ENCODE data around the gene CPAMD8. TPM values are rescaled to one million over a fixed set of nuclear protein-coding genes. Genes with fewer than 3 reads are reported as not detected.
"Not testable (repeated sequence)": the region's sequence is repeated elsewhere in the genome, so short reads cannot be mapped to it uniquely, and the experiment has no call there.

The CPAMD8 gene
- polyA plus RNA-seq, 1 donor: 2.4 TPM

DNA sequence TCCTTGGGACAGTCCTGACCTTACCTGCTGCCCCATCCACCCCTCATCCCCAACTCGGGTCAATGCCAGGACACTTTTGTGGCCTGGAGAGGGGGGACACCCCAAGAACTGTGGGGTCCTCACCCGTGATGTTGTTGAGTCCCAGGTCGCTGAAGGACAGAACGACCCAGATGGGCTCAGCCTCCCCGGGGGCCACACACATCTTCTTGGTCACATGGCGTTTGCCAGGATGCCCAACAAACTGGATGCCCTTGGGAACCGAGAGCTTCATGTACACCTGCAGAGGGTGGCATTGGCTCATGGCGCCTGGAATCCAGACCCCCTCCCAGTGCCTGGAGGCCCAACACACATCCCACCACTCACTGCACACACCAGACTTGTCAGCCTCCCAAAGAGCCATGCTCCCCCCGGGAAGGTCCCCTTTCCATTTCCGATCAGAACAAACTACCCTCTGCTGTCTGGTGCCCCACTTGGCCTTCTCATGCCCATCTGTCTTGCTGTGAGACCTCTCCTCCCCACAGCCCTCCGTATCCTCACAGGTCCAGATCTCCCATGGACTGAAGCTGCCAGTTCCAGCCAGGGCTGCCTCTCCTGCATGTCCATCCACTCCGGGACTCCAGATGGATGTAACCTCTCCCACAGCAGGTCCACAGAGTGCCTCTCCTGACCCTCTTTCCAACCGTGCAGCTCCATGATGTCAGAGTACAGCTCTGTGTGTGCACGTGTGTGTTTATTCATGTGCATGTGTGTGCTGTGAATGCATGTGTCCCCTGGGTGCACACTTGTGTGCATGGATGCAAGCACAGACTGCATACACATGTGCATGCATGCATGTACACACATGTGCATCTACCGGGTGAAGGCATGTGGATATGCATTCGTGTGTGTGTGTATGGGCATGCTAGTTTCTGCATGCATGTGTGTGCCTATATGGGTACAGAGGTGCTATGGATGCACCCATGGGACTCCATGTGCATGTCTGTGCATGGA is 79.4 kb downstream of the CPAMD8 start:
- DNase-seq (ENCODE audit: low read depth): no peak

GRCh38 chr19:16945762-16946465 is 80.7 kb downstream of the CPAMD8 start:
- DNase-seq (ENCODE audit: low read depth): no peak

- DNase-seq (ENCODE audit: low read depth): no peak
These were observed 81.3 kb downstream of the CPAMD8 start for GRCh38 chr19:16945364-16945714.

DNA sequence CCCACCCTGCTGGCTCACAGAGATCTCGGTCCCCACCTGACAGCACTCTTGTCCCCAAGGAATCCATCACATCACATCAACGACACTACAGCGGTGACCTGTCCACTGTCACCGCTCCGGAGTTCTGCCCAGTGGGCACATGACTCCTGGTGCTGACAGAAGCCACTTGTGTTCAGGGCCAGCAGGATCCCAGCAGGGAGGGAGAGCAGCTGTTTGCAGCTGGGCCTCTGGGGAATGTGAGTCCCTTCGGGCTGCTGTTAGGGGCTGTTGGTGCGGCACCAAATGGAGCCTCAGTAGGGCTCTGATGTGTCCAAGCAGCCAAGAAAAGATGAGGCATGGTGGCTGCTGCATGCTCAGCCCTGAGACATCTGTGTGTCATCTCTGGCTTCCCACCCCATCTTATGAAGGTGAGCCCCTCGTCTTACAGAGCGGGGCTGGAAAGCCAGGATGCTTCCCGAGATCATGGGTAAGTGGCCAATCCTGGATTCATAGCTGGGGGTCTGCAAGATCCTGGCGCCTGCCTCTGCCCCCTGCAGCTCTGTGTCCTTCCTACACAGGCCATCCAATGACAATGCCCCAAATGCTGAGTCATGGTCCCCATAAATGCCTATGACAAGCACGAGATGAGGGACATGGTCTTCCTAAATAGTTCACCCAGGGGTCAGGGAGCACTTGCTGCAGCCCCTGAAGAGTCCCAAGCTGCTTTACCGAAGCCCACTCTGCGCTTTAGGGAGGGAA is 81.8 kb downstream of the CPAMD8 start:
- no peak for DNase-seq (ENCODE audit: low read depth)

- no peak for DNase-seq (ENCODE audit: low read depth)
These were observed 82.5 kb downstream of the CPAMD8 start for GRCh38 chr19:16943942-16944625.

- DNase-seq (ENCODE audit: low read depth): not testable (repeated sequence)
These were observed 83.5 kb downstream of the CPAMD8 start for GRCh38 chr19:16943090-16943489.

GRCh38 chr19:16942583-16942982 is 84.0 kb downstream of the CPAMD8 start:
- DNase-seq (ENCODE audit: low read depth): no peak

DNA sequence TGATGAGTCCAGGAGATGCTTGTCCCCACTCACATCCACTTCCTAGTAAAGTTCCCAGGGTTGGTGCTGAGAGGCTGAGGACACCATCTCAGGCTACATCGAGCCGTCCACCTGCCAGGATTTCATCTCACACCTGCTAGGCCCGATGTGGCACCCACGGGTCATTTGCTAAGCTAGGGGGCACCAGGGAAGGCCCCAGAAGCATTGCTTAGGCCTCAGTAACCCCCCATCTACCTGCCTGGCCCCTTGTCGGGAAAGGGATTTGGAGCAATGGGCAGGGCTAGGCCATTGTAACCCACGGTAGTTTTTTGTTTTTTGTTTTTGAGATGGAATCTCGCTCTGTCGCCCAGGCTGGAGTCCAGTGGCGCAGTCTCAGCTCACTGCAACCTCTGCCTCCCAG is 86.0 kb downstream of the CPAMD8 start:
- DNase-seq (ENCODE audit: low read depth): no peak

DNA sequence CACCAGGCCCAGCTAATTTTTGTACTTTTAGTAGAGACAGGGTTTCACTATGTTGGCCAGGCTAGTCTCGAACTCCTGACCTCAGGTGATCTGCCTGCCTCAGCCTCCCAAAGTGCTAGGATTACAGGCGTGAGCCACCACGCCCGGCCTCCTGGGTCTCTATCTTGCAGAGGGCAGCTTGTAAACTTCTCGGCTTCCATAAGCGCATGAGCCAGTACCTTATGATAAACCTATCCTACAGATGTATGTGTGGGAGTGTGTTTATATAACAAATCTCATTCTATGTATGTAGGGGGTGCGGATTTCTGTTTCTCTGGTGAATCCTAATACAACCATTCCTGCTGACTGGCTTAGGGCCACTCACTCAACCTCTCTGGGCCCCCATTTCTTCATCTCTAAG is 86.5 kb downstream of the CPAMD8 start:
- DNase-seq (ENCODE audit: low read depth): not testable (repeated sequence)

GRCh38 chr19:16938211-16938610 is 88.4 kb downstream of the CPAMD8 start:
- DNase-seq (ENCODE audit: low read depth): no peak

- DNase-seq (ENCODE audit: low read depth): not testable (repeated sequence)
These were observed 88.8 kb downstream of the CPAMD8 start for GRCh38 chr19:16937796-16938195.

DNA sequence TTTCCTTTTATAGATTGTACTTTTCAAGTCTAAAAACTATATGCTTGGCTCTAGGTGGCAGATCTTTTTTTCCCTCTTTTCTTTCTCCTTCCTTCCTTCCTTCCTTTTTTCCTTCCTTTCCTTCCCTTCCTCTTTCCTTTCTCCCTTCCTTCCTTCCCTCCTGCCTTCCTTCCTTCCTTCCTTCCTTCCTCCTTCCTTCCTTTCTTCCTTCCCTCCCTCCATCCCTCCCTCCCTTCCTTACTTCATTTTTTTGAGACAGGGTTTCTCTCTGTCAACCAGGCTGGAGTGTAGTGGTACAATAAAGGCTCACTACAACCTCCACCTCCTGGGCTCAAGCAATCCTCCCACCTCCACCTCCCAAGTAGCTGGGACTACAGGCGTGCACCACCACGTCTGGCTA is 89.7 kb downstream of the CPAMD8 start:
- DNase-seq (ENCODE audit: low read depth): no peak

GRCh38 chr19:16934489-16934888 is 92.1 kb downstream of the CPAMD8 start:
- no peak for DNase-seq (ENCODE audit: low read depth)

DNA sequence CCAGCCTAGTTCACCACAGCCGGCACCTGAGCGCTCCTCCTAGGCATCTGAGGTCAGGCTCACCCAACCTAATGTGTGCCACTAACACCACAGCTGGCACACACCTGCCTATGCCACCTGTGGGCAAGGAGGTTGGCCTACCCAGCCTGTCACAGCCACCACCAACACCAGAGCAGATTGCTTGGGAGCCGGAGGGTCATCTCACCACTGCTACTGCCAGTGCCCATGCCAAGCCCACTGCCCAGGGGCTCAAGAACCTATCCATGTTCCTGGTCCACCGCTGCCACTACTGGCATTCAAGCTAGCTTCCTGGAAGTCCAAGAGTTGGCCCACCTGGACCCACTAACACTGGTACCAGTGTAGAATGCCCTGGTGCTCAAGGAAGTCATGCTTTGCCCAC is 95.3 kb downstream of the CPAMD8 start:
- DNase-seq (ENCODE audit: low read depth): no peak

DNA sequence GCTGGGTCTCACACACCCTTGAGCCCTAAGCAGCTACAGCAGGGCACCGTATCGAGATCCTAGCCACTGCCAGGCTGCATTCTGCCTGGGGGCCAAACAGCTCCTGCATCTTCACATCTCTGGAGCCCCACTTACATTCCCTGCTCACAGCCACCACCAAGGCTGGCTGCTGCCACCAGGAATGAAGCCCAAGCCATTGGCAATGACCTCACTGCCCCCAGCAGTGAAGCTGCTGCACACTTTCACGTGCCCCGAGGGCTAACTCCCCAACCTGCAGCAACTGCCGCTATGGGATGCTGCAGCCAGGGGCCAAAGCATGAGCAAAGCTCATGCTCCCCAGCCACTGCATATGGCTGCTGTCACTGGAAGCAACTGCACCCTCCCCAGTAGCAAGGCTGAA is 95.9 kb downstream of the CPAMD8 start:
- DNase-seq (ENCODE audit: low read depth): no peak

DNA sequence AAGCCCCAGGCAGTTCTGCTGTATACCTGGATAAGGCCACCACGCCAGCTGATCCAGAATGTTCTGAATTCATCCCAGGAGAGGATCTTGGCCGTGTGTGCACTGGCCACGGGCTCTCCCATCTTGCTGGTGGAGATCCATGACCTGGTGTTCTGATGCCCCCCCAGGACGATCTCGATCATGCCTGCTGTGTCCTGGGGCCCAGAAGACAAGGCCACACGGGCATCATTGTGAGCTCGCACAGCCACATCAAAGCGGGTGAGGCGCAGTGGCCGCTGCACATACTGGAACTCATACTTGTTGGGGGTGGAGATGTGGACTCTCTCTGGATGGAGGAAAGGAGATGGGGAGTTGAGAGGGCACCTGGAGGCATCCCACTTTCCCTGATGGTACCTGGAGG is 97.7 kb downstream of the CPAMD8 start:
- DNase-seq (ENCODE audit: low read depth): no peak

DNA sequence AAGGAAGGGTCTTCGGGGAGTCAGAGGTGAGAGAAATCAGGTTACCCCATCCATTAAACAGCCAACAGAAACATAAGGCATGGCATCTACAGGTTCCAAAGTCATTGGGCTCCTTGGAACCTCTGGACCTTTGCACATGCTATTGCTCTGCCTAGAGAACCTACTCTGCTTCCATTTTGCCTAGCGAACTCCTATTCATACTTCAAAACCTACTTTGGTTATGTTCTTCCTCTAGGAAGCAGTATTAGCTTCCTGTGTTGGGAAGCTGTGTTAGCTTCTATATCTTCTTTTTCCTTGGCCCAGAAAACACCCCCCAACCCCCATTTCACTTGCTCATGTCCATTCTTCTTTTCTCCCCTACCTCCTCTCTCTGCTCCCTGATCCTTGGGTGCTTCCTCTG is 98.3 kb downstream of the CPAMD8 start:
- no peak for DNase-seq (ENCODE audit: low read depth)

DNA sequence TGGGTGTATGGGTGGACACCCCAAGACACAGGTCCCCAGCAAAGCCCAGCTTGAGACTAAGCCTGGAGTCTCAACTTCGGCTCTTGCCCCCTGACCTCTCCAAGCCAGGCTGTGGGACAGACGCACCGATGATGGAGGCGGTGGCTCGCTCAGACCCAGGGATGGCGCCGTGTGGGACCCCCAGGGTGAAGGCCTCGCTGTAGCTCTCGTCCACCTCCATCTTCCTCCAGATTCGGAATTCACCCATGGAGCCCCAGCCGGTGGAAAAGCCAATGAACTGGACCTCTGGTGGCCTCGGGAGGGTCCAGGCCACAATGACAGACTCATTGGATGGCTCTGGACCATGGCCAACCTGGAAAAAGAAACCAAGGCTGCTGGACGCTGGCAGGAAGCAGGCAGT is 98.7 kb downstream of the CPAMD8 start:
- no peak for DNase-seq (ENCODE audit: low read depth)

DNA sequence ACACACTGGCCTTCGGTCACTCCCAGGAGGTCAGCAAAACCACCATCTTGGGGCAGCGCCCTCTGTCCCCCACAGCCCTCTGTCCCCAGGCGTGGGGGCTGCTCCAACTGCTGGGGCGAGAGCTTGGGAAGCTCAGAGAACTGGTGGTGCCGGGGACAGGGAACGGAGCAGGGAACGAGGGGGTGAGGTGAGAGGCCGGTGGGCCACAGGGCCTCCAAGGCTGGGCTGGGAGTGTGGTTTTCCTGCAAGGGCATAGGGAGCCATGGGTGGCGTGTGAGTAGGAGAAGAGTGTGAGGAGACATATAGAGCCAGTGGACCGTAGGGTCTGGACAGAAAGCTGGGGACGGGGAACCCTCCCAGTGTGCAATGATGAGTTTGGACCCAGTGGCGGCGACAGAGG is 103.7 kb downstream of the CPAMD8 start:
- DNase-seq (ENCODE audit: low read depth): no peak

DNA sequence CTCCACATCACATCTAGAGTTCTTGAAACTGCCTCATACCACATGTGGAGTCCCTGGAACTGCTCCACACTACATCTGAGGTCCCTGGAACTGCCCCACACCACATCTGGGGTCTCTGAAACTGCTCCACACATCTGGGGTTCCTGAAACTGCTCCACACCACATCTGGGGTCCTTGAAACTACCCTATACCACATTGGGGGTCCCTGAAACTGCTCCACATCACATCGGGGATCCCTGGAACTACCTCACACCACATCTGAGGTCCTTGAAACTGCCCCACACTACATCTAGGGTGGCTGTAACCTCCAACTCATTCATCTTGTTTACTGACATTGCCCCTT is 104.0 kb downstream of the CPAMD8 start:
- DNase-seq (ENCODE audit: low read depth): no peak

DNA sequence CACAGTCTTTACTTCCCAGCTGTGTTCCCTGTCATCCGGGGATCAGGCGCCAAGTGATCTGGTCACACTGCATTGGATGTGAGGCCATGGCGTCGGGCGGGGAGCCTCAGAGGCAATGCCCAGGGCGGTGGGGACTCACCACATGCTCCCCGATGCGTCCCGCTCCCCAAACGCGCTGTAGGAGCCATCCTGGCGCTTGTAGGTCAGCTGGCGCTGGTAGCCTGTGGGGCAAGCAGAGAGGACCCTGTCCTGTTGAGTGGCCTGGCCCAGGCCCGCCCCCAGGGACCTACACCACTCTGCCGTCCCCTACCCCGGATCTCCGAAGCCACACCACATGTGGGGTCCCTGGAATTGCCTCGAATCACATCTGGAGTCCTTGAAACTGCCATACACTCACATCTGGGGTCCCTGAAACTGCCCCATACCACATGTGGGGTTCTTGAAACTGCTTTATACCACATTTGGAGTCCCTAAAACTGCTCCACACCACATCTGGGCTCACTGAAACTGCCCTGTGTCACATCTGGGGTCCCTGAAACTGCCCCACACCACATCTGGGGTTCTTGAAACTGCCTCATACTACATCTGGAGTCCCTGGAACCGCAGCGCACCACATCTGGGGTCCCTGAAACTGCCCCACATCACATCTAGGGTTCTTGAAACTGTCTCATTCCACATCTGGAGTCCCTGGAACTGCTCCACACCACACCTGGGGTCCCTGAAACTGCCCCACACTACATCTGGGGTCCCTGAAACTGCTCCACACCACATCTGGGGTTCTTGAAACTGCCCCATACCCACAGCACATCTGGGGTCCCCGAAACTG is 104.6 kb downstream of the CPAMD8 start:
- no peak for DNase-seq (ENCODE audit: low read depth)
